Ovary (tissue), 9 donors: ENCODE measurements around the gene DACT2. TPM values are rescaled to one million over a fixed set of nuclear protein-coding genes. Genes with fewer than 3 reads are reported as not detected.

Experiments used
- DNase-seq, 5 donors: peaks; one replicate each; pipeline ENCODE4 v3.0.0-alpha.2; 2019 to 2020
- H3K27ac ChIP-seq, 2 donors: fragments of 200-600 bp; one replicate each; pipeline versions ENCODE4 v1.5.1 to v1.8.0; 2019 to 2022
- H3K27me3 ChIP-seq: fragments of 200-600 bp; one replicate; pipeline ENCODE4 v1.8.0; 2022
- H3K36me3 ChIP-seq: fragments of 200-600 bp; sonication (generic); one replicate; pipeline ENCODE4 v1.5.1; 2019
- H3K4me1 ChIP-seq: one replicate; pipeline ENCODE4 v1.8.1; 2013; ENCODE audit warnings: mild to moderate bottlenecking, moderate library complexity; ENCODE audit not compliant: insufficient read depth
- H3K4me3 ChIP-seq: fragments of 200-600 bp; sonication (generic); one replicate; pipeline ENCODE4 v1.5.1; 2017
- H3K9me3 ChIP-seq, 2 donors: fragments of 200-600 bp in 1 of 2; sonication (generic) in 1 of 2; one replicate each; pipeline versions ENCODE4 v1.5.1 to v1.8.1; 2013 to 2019; ENCODE audit warnings: mild to moderate bottlenecking in 1 of 2, moderate library complexity in 1 of 2
- EP300 ChIP-seq: sonication (generic); formaldehyde crosslinking; IDR thresholded peaks from one replicate; pipeline ENCODE4 v1.6.1; 2017; ENCODE audit warnings: antibody characterized with exemption
- POLR2A ChIP-seq: fragments of 450-650 bp; IDR thresholded peaks from one replicate; pipeline ENCODE4 v1.6.1; 2017; ENCODE audit warnings: antibody characterized with exemption, mild to moderate bottlenecking, moderate library complexity
- WGBS, 3 donors: extraction: QIAGEN DNeasy Blood & Tissue Kit in 1 of 3; methylation state at CpG; one replicate each; pipeline versions ENCODE4 v1.1.5 to v1.1.7; 2013 to 2017; 5-methylcytosine and 5-hydroxymethylcytosine counted together
- intact Hi-C, 4 donors: fragments of 100-400 bp; cut with DNase I; formaldehyde crosslinking; loops; one replicate each; pipeline versions ENCODE4 v1.11.0 to v1.15.1; 2022 to 2023
- polyA plus RNA-seq, 2 donors: library from polyadenylated mRNA; stranded (reverse); fragments of 200-250 nt in 1 of 2; fragments of 350-450 nt in 1 of 2; fragmentation: Illumina TruSeq in 1 of 2; extraction: RNeasy Lipid Tissue Mini Kit (QIAGEN cat#74804) in 1 of 2; gene quantifications; one replicate each; pipeline ENCODE4 v1.2.3, GENCODE V29; 2013 to 2014
- total RNA-seq, 7 donors: library from RNA; depleted of rRNA in 2 of 7; stranded (reverse); fragments of >200 nt in 2 of 7; fragmentation: NEBNext Ultra II Directional in 3 of 7; extraction: Animal tissue kit (Norgen Biotek cat#: 25700) in 3 of 7; gene quantifications; one replicate each; pipeline versions ENCODE4 v1.1.0 to v1.2.4, GENCODE V29; 2016 to 2023
- TF ChIP-seq, protein P1 (sequence below), 3 donors: fragments of 450-650 bp in 2 of 3; fragments of 200-600 bp in 1 of 3; IDR thresholded peaks; one replicate each; pipeline versions ENCODE4 v1.5.1 to v1.8.0; 2016 to 2022; ENCODE audit warnings: antibody characterized with exemption in 3 of 3, mild to moderate bottlenecking in 1 of 3
- donor health status: DM: no; HTN: no; CAD: no; lungs with moderate emphysema.
- donor health status: DM: no; HTN: no; CAD: no.
- donor health status: Bipolar disorder and iron deficiency.
- donor health status: DM: yes; HTN: yes; CAD: no.
- donor health status: DM: no; HTN: no; CAD: no.
- donor health status: DM: yes; HTN: yes; CAD: no.

DACT2 gene
- total and polyA plus RNA-seq, 9 donors = 0.17 to 4.4 (median 0.71) TPM; not detected in 2

DNA sequence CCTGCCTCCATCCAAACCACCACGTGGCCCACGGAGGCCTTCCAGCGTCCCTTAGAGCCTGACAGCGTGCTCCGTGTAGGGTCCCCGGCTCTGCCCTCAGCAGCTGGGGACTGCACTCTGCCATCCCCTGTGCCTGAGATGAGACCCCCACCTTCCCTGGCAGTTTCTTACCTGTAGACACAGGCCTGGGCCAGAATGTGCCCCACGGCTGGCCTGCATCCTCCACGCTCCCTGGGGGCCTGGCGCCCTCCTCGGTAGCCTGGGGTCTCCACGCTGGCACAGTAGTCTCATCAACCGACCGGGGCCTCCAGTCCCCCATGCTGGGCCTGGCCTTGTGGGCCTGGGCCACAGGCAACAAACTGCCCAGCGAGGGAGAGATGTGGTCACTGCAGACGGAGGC lies 9.6 kb downstream of the DACT2 start:
- WGBS, 3 donors = 94 to 97% (median 96%) methylated on average over 15 of the region's 15 CpGs
- intact Hi-C loops = loop anchor here in 1 of 4 donors (5.0 kb wide), 1 partner anchor 193 kb away; no protein-coding TSS in a partner anchor

DNA sequence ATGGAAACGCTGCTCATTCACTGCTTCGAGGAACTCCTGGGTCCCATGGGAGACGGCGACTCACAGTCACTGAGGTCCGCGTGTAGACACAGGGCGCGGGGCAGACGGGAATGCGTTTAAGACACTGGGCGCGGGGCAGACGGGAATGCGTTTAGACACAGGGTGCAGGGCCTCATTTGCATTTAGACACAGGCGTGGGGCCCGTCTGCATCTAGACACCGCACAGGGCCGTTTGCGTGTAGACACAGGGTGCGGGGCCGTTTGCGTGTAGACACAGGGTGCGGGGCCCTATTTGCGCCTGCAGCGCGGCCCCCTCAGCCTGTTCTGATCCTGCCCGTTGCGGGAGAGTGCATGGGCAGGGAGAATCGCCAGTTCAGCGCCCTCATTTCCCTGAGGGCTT lies 10.4 kb downstream of the DACT2 start:
- DNase-seq = no peak
- TF ChIP-seq POLR2A (no peak), EP300 (no peak)
- TF ChIP-seq, protein P1, sequence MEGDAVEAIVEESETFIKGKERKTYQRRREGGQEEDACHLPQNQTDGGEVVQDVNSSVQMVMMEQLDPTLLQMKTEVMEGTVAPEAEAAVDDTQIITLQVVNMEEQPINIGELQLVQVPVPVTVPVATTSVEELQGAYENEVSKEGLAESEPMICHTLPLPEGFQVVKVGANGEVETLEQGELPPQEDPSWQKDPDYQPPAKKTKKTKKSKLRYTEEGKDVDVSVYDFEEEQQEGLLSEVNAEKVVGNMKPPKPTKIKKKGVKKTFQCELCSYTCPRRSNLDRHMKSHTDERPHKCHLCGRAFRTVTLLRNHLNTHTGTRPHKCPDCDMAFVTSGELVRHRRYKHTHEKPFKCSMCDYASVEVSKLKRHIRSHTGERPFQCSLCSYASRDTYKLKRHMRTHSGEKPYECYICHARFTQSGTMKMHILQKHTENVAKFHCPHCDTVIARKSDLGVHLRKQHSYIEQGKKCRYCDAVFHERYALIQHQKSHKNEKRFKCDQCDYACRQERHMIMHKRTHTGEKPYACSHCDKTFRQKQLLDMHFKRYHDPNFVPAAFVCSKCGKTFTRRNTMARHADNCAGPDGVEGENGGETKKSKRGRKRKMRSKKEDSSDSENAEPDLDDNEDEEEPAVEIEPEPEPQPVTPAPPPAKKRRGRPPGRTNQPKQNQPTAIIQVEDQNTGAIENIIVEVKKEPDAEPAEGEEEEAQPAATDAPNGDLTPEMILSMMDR (IDR thresholded peaks at IDR 0.05) = no peak
- Histone ChIP-seq H3K27ac (no peak overlapping the region), H3K4me3 (no peak overlapping the region), H3K27me3 (no peaks in the 10 kb centered on the region), H3K9me3 (no peaks in the 10 kb centered on the region), H3K4me1 (no peaks in the 10 kb centered on the region), H3K36me3 (no peaks in the 10 kb centered on the region)
- intact Hi-C loops = loop anchor here in 1 of 4 donors (5.0 kb wide), 1 partner anchor 192 kb away; no protein-coding TSS in a partner anchor
- WGBS, 3 donors = 94 to 96% (median 95%) methylated on average over 30 of the region's 30 CpGs

More for the DNA sequence above, 9.6 kb downstream of the DACT2 start:
- Histone ChIP-seq H3K27me3 (no peaks in the 10 kb centered on the region), H3K4me1 (no peaks in the 10 kb centered on the region), H3K9me3 (no peaks in the 10 kb centered on the region), H3K4me3 (no peak overlapping the region), H3K36me3 (no peaks in the 10 kb centered on the region), H3K27ac (no peak overlapping the region)
- TF ChIP-seq POLR2A (no peak), EP300 (no peak)
- TF ChIP-seq, protein P1 (IDR thresholded peaks at IDR 0.05) = no peak
- DNase-seq = no peak

DNA sequence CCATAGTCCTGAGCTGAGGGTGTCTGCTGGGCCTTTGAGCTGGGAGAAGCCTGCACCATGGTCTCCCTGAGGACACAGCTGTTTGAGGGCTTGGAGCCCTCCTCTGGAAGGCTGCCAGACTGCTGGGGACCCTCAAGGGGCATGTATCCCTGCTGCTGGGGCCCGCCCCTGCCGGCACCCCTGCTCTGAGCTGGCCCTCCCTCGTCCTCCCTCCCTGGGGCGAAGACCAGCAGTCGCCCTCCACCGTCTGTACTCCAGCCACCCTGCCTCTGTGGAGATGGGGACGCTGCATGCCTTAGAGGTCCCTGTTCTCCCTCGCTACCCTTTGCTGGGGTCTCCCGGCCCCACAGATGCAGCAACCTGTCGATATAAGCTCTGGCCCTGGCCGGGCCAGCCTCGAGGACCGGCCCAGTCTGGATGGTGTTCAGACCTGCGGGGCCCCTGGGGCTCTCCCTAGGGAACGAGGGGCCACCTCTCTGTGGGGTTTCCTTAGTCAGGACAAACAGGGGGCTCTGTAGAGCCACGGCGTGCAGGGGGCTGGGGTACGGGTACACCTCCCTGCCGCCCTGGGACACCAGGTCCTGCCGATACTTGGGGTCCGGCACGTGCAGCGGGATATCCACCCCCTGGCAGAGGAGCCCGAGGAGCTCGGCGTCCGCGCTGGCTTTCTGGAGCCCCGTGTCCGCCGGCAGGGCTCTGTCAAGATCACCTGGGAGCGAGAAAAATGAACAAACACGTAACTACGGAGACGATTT lies 11.0 kb downstream of the DACT2 start:
- Histone ChIP-seq H3K4me3 (no peak overlapping the region), H3K27me3 (no peaks in the 10 kb centered on the region), H3K36me3 (no peaks in the 10 kb centered on the region), H3K9me3 (no peaks in the 10 kb centered on the region), H3K4me1 (no peaks in the 10 kb centered on the region), H3K27ac (no peak overlapping the region)
- intact Hi-C loops = loop anchor here in 1 of 4 donors (5.0 kb wide), 1 partner anchor 191 kb away; no protein-coding TSS in a partner anchor
- 94 to 97% (median 94%) methylated on average over 34 to 35 of the region's 35 CpGs for WGBS, 3 donors
- no peak for DNase-seq
- TF ChIP-seq, protein P1 (IDR thresholded peaks at IDR 0.05) = no peak
- TF ChIP-seq POLR2A = no peak
- TF ChIP-seq EP300 = no peak

DNA sequence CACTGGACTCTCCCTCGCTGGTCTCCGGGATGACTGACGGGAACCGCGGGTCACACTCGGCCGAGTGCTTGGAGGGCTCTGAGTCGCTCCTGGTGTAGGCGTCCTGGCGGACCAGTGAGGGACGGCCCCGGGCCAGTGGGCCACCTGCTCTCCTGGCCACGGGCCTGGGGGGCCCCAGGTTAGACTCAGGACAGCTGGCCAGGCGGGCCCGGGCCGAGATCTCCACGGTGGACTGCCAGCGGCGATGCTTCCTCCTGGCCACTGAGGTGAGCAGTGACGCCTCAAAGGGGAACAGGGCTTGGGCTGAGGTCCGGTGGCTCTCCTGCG lies 11.9 kb downstream of the DACT2 start:
- no peak for DNase-seq
- TF ChIP-seq EP300 (no peak), POLR2A (no peak)
- TF ChIP-seq, protein P1 (IDR thresholded peaks at IDR 0.05) = no peak
- 89 to 96% (median 93%) methylated on average over 22 of the region's 22 CpGs for WGBS, 3 donors
- no peaks in the 10 kb centered on the region for H3K27me3 ChIP-seq
- H3K36me3 ChIP-seq = no peaks in the 10 kb centered on the region
- H3K9me3 ChIP-seq = no peaks in the 10 kb centered on the region
- intact Hi-C loops = loop anchor here in 1 of 4 donors (5.0 kb wide), 1 partner anchor 190 kb away; no protein-coding TSS in a partner anchor
- H3K4me3 ChIP-seq = no peak overlapping the region
- no peaks in the 10 kb centered on the region for H3K4me1 ChIP-seq
- no peak overlapping the region for H3K27ac ChIP-seq
